Amniotic stem cell (primary cell): ENCODE results near the gene IGFBP1.

Source experiments
- DNase-seq: peaks from one replicate; lab custom pipeline; 2025; lab: John Stamatoyannopoulos, UW

IGFBP1 gene

DNA sequence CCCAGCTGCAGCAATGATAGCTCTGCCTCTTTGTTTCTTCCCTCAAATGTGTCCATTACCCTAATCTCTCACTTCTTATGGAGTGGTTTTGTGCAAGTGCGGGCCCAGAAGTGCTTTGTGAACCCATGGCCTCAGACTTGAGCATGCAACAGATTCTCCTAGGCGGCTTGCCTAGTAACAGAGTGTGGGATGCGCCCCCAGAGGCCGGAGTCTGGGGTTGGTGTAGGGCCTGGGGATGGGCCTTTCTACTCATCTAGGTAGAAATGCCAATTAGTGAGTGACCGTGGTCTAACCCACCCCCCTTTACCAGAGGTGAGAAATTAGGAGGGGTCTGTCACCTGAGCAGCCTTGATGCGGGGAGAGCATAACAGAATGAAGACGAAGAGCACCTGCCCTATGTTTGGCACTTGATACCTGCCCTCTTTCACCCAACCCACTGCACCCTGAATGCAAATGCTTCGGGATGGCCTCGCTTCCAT lies 7.0 kb upstream of the IGFBP1 start:
- no peak for DNase-seq

- no peak for DNase-seq
Measured at GRCh38 chr7:45881759-45882464, 6.4 kb upstream of the IGFBP1 start.

GRCh38 chr7:45882465-45882810 lies 5.8 kb upstream of the IGFBP1 start:
- no peak for DNase-seq

GRCh38 chr7:45884136-45884535 lies 4.2 kb upstream of the IGFBP1 start:
- no peak for DNase-seq

DNA sequence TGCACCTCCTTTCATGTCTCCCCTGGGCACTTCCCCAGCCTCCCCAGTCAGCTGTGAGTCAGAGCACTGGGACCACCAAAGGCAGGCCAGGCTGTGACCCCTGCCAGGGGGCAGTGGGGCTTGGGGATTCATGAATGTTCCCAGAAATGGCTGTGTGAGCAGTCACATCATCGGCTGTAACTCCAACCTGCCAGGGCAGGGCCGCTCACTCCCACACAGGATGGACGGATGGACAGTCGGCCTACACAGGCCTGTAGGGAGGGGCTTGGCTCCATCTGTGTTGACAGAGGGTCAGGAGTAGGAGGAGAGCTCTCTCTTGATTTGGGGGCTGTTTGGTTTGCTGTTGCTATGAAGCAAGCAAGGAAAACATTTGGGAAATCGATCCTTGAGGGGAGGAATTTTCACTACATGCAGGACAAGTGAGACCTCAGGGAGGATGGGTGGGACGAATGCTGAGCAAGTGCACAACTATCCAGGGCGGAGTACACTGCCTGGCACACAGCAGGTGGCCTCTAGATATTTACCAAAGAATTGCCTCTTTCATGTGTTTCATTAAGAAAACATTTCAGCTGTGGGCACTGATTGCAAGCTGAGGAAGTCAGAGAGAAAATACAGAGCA lies 2.9 kb upstream of the IGFBP1 start:
- DNase-seq, result no peak

DNA sequence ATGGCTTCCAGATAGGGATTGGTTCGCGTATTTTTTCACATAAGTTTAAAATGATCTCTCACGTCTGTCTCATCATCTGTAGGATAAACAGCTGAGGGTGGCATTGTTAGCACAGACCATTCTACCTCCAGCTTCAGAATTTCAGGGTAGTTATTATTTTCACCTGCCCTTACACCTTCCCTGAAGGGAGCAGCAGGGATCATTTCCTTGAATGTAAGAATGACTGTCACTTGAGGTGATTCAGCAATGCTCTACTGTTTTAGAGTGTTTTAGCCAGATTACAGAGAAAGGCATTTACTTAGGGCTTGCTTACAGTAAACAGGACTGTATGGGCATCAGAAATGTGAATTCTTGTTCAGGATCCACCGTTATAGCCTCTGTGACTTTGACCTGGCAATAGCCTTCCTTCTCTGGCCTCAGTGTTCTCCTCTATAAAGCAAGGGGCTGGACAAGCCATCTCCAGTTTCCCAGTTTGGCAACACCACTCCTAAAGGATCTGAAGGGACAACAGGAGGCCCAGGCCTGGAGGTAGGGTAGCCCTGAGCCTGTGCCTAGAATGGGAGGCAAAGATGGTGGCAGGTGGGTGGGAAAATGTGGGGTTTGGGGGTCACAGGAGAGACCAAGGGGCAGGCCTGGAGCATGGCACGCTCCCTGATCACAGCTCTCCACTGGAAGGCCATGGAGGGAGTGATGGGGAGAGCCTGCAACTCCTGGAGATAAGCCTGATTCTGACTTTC lies 1.2 kb upstream of the IGFBP1 start:
- no peak for DNase-seq

- no peak for DNase-seq
Measured at GRCh38 chr7:45888993-45889366, 692 bp downstream of the IGFBP1 start.

DNA sequence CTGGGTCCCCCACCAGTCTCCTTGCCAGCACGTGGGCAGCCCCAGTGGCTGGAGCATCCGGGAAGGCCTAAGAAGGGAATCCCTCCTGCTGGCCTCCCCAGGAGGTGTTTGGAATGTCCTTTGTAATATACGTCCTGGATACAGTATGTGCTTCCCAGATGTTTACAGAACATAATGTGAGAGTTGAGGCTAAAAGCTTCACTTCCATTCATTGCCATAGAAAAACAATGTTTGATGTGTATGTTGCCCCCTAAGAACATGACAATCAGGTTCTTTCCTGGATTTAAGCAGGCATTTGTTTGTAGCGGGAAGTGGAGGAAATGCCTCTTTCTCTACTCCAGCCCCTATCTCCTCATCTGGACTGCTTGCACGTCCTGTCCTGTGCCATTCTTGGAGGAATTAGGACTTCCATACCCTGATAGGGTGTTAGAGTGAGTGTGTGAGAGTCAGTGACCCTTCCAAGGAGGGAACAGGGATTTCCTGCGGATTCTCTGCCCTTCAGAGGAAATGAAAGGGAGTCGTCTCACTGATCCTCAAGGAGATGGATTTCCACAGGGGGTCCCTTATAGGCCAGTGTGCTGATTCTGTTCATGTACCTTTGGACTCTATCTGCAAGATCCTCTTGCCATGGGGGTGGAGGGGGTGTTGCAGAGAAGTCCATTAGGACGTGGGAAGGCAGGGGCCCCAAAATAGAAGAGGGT lies 1.2 kb downstream of the IGFBP1 start:
- DNase-seq, result no peak

DNA sequence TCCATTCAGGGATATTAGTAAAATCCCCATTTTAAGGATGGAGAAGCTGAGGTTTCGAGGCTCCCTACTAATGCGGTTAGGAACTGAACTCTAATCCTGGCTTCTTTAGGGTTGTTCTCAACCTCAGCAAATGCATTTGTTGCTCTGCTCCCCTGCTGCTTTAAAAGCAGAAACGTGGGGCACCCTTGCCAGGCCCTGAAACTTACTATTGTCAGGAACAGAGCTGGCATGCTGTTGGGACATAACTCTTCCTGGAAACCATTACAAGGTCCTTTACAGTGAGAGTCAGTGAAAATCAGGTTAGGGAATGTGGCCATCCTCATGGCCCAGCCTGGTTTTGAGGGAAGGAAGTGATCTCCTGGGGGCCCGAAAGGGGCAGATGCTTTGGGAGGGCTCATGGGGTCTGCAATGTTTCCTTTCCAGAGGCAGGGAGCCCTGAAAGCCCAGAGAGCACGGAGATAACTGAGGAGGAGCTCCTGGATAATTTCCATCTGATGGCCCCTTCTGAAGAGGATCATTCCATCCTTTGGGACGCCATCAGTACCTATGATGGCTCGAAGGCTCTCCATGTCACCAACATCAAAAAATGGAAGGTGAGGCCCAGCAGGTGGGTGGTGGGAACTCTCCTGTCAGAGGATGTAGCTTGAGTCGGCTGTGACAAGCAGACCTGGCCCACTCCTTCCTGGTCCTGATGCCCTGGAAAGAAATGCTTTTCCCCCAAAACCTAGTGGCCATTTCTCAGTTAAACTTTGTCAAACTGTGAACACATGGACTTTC lies 2.0 kb downstream of the IGFBP1 start:
- DNase-seq, result no peak

GRCh38 chr7:45890902-45891461 lies 2.7 kb downstream of the IGFBP1 start:
- no peak for DNase-seq

GRCh38 chr7:45891462-45892402 lies 3.4 kb downstream of the IGFBP1 start:
- no peak for DNase-seq

- DNase-seq, result no peak
Measured at GRCh38 chr7:45892407-45893035, 4.2 kb downstream of the IGFBP1 start.

DNA sequence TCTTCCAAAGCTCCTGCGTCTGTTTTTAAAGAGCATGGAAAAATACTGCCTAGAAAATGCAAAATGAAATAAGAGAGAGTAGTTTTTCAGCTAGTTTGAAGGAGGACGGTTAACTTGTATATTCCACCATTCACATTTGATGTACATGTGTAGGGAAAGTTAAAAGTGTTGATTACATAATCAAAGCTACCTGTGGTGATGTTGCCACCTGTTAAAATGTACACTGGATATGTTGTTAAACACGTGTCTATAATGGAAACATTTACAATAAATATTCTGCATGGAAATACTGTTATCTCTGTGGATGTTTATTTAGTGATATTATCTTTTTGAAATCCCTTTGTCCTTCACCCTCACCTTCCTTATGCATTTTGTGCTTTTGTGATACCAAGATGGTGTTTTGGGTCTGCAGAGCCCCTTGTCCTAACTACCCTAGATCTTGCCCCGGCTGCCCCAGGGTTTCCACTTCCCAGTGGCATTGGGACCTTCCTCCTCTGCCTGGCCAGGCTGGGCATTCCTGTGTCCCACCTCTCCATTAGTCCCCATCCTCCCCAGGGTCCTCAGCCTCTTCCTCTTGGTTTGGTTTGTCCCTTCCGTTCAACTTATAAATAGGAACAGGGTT lies 5.2 kb downstream of the IGFBP1 start:
- no peak for DNase-seq

DNA sequence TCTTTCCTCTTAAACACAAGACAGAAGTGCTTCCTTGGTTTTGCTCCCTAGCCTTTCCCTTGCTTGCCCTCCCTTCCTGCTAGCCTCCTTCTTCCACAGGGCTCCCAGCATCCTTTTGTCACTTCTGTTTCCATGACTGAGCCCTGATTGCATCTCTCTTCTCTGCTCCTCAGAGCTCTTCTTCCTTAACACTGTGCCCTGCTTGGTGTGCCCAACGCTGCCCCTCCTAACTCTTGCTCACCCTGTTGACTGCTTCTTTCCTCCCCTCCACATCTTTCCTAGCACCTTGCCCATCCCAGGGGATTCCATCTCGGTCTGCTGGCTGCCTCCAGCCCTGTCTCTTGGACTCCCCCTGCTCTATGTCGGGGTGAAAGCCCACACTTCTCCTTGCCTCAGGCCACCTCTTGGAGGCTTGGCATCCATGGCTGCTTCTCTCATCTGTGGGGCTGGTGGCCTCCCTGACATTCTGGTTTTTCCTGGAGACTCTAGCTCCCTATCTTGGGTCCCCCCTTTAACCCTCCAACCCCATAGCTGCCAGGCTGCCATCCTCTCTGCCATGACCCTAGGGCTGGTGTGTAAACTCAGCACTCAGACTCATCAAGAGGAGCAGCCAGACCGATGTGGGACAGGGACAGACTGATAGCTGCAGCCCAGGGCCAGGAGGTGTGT lies 5.8 kb downstream of the IGFBP1 start:
- DNase-seq, result no peak

DNA sequence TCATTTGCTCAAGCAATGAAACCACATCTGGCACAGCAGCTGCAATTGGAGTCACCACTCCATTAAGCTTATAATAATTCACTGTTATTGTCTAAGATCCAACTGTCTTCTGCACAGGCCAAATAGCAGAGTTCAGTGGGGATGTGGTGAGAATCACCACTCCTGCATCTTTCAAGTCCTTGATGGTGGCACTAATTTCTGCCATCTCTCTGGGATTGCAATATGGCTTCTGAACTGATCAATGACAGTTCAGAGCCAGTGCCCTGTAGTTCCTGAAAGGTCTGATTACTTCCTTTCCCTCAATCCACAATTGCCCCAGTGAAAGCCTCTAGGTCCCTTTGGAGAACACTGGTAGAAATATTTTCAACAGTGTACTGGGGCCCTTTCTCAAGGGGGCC lies 6.4 kb downstream of the IGFBP1 start:
- no peak for DNase-seq

DNA sequence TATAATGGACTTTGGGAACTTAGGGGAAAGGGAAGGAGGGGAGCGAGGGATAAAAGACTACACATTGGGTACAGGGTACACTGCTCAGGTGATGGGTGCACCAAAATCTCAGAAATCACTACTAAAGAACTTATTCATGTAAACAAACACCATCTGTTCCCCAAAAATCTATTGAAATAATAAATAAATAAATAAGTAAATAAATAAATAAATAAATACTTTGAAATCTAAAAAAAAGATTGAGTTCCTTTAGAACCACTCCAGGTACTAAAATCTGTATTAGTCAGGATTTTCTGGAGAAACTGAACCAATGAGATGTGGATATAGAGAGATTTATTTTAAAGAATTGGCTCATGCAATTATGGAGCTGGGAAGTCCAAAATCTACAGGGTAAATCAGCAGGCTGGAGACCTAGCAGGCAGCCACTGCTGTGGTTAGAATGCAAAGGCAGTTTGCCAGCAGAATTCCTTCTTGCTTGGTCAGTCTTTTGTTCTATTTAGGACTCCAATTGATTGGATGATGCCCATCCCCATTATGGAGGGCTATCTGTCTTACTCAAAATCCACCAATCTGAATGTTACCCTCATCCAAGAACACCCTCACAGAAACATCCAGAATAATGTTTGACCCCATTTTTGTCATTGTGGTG lies 8.9 kb downstream of the IGFBP1 start:
- no peak for DNase-seq

DNA sequence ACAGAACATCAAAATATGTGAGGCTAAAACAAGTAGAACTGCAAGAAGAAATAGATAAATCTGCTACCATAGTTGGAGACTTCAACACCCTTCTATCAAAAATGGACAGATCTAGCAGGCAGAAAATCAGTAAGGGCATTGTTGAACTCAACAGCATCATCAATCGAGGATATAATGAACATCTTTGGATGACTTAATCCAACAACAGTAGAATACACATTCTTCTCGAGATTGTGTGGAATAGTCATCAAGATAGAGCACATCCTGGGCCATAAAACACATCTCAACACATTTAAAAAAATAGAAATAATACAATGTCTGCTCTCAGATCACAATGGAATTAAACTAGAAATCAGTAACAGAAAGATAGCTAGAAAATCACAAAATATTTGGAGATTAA lies 9.9 kb downstream of the IGFBP1 start:
- DNase-seq, result no peak

- no peak for DNase-seq
Measured at GRCh38 chr7:45901566-45901965, 13.3 kb downstream of the IGFBP1 start.
